HCT116 (cell line): ENCODE results near the gene P4HA2. TPM values are rescaled to one million over a fixed set of nuclear protein-coding genes. Genes with fewer than 3 reads are reported as not detected.

Experiments
- ATAC-seq: fragments of 200-7000 bp; cut with Tn5 transposase; 2 replicates; pipeline ENCODE4 v1.9.1; 2020; ENCODE audit warnings: mild to moderate bottlenecking, moderate library complexity
- BruUV-seq: library from RNA; stranded (reverse); fragments of 400-500 nt; replicated peaks from 2 replicates; lab custom pipeline; 2021; lab: Mats Ljungman, UMichigan
- CTCF ChIA-PET: fragments of 300-600 bp; sonication (Branson Sonifier 250); formaldehyde crosslinking; loops from one replicate; lab custom pipeline; 2021; ENCODE audit warnings: antibody characterized with exemption; lab: Charles Lee
- POLR2A ChIA-PET: fragments of 300-600, 350-600 bp; sonication (Branson Sonifier 250); formaldehyde crosslinking; loops from one replicate; lab custom pipeline; 2021; ENCODE audit warnings: antibody characterized with exemption; lab: Charles Lee
- RAD21 ChIA-PET, 2 experiments: fragments of 300-600 bp; sonication (Branson Sonifier 250); formaldehyde crosslinking; loops; one replicate each; lab custom pipeline; 2023; ENCODE audit warnings: low total read pairs in 2 of 2; ENCODE audit not compliant: uncharacterized antibody in 2 of 2, unreplicated experiment in 2 of 2, low non-redundant PET in 1 of 2; lab: Charles Lee
- DNase-seq: peaks from one replicate; pipeline ENCODE4 v3.0.0-alpha.2; 2010; ENCODE audit warnings: low read depth, low spot score
- H2AFZ ChIP-seq: fragments of 200-600 bp; shearing (Covaris generic), sonication (generic); 2 replicates; pipeline ENCODE4 v1.6.1; 2017; ENCODE audit warnings: low read depth, mixed run types, mixed read lengths, antibody characterized with exemption, low read length; ENCODE audit not compliant: poor library complexity, severe bottlenecking
- H3K27ac ChIP-seq: 2 replicates; pipeline ENCODE4 v1.5.1; 2012; ENCODE audit warnings: low read depth, low read length
- H3K27me3 ChIP-seq: fragments of 200-600 bp; sonication (generic); 2 replicates; pipeline ENCODE4 v1.6.1; 2016; ENCODE audit warnings: mixed run types, low read length, mixed read lengths; ENCODE audit not compliant: insufficient read depth
- H3K36me3 ChIP-seq, 2 experiments: fragments of 200-500 bp in 1 of 2; fragments of 200-600 bp in 1 of 2; sonication (Bioruptor generic) in 1 of 2; sonication (generic) in 1 of 2; 2 replicates each; pipeline versions ENCODE4 v1.5.1 to v1.6.1; 2014 to 2016; ENCODE audit warnings: low read length in 2 of 2, inconsistent platforms in 1 of 2, mixed read lengths in 1 of 2, mixed run types in 1 of 2; ENCODE audit not compliant: insufficient read depth in 2 of 2, control insufficient read depth in 1 of 2
- H3K4me1 ChIP-seq, 2 experiments: fragments of 200-600 bp in 1 of 2; sonication (generic) in 1 of 2; 2 replicates each; pipeline versions ENCODE4 v1.5.1 to v1.6.1; 2012 to 2017; ENCODE audit warnings: low read length in 2 of 2, inconsistent platforms in 1 of 2, mild to moderate bottlenecking in 1 of 2, mixed read lengths in 1 of 2, mixed run types in 1 of 2, moderate library complexity in 1 of 2; ENCODE audit not compliant: insufficient read depth in 2 of 2, control insufficient read depth in 1 of 2
- H3K4me2 ChIP-seq: fragments of 200-600 bp; sonication (generic); 2 replicates; pipeline ENCODE4 v1.6.1; 2017; ENCODE audit warnings: mixed run types, low read length, mixed read lengths
- H3K4me3 ChIP-seq, 2 experiments: fragments of 200-600 bp in 1 of 2; sonication (generic) in 1 of 2; replicated peaks in 1 of 2; 2 replicates each; pipeline ENCODE4 v1.5.1; 2011 to 2016; ENCODE audit warnings: low read length in 2 of 2, control low read depth in 1 of 2, low read depth in 1 of 2, mild to moderate bottlenecking in 1 of 2, mixed read lengths in 1 of 2, mixed run types in 1 of 2
- H3K79me2 ChIP-seq: fragments of 200-600 bp; sonication (generic); 2 replicates; pipeline ENCODE4 v1.6.1; 2017; ENCODE audit warnings: mild to moderate bottlenecking, mixed run types, low read length, moderate library complexity, mixed read lengths; ENCODE audit not compliant: insufficient read depth
- H3K9ac ChIP-seq: fragments of 200-600 bp; sonication (generic); 2 replicates; pipeline ENCODE4 v1.6.1; 2016; ENCODE audit warnings: low read length, mixed read lengths
- H3K9me2 ChIP-seq: fragments of 200-600 bp; sonication (generic), shearing (Covaris generic); 2 replicates; pipeline ENCODE4 v1.6.1; 2017; ENCODE audit warnings: mixed run types, mild to moderate bottlenecking, moderate library complexity; ENCODE audit not compliant: insufficient read depth
- H3K9me3 ChIP-seq, 2 experiments: fragments of 200-500 bp in 1 of 2; fragments of 200-600 bp in 1 of 2; sonication (Bioruptor generic) in 1 of 2; sonication (generic) in 1 of 2; 2 replicates each; pipeline ENCODE4 v1.6.1; 2014 to 2017; ENCODE audit warnings: low read length in 2 of 2, mixed read lengths in 2 of 2, inconsistent platforms in 1 of 2, low read depth in 1 of 2, mild to moderate bottlenecking in 1 of 2, mixed run types in 1 of 2, moderate library complexity in 1 of 2; ENCODE audit not compliant: control insufficient read depth in 1 of 2, insufficient read depth in 1 of 2
- H4K20me1 ChIP-seq: fragments of 200-600 bp; sonication (generic), shearing (Covaris generic); 2 replicates; pipeline ENCODE4 v1.6.1; 2017; ENCODE audit warnings: mixed run types, mild to moderate bottlenecking, moderate library complexity; ENCODE audit not compliant: insufficient read depth
- CBX3 ChIP-seq: IDR thresholded peaks from 2 replicates; pipeline ENCODE4 v1.6.1; 2012; ENCODE audit warnings: low read depth
- CEBPB ChIP-seq: IDR thresholded peaks from 2 replicates; pipeline ENCODE4 v1.6.1; 2012; ENCODE audit warnings: low read depth
- EGR1 ChIP-seq: IDR thresholded peaks from 2 replicates; pipeline ENCODE4 v1.6.1; 2012; ENCODE audit warnings: low read depth
- EZH2 ChIP-seq: fragments of 200-600 bp; sonication (generic); IDR thresholded peaks from 2 replicates; pipeline ENCODE4 v1.6.1; 2017; ENCODE audit warnings: antibody characterized with exemption, mixed run types
- EZH2phosphoT487 ChIP-seq: fragments of 200-600 bp; IDR thresholded peaks from 2 replicates; pipeline ENCODE4 v1.6.1; 2018; ENCODE audit warnings: antibody characterized with exemption, borderline replicate concordance
- JUND ChIP-seq: IDR thresholded peaks from 2 replicates; pipeline ENCODE4 v1.6.1; 2012
- SP1 ChIP-seq: IDR thresholded peaks from 2 replicates; pipeline ENCODE4 v1.6.1; 2012; ENCODE audit warnings: low read depth
- YY1 ChIP-seq: IDR thresholded peaks from 2 replicates; pipeline ENCODE4 v1.6.1; 2011; ENCODE audit warnings: low read length, low read depth, moderate library complexity, mild to moderate bottlenecking; ENCODE audit not compliant: insufficient replicate concordance; ENCODE audit errors: extremely low read depth
- ZBTB33 ChIP-seq: IDR thresholded peaks from 2 replicates; pipeline ENCODE4 v1.6.1; 2011; ENCODE audit warnings: mild to moderate bottlenecking, low read length, moderate library complexity; ENCODE audit not compliant: insufficient replicate concordance; ENCODE audit errors: extremely low read depth
- ZNF274 ChIP-seq: fragments of 200-500 bp; sonication (Bioruptor generic); IDR thresholded peaks from 2 replicates; pipeline ENCODE4 v1.6.1; 2014; ENCODE audit warnings: mild to moderate bottlenecking, low read depth, low read length, inconsistent platforms
- intact Hi-C: fragments of 100-400 bp; cut with micrococcal nuclease; formaldehyde crosslinking; loops from 2 replicates; pipeline ENCODE4 v1.10.0; 2022
- total RNA-seq: library from RNA; stranded (reverse); gene quantifications from one replicate; pipeline ENCODE4 v1.2.1, GENCODE V29; 2021; ENCODE audit not compliant: unreplicated experiment
- TF ChIP-seq, protein P1 (sequence below), 3 experiments: fragments of 200-600 bp in 1 of 3; sonication (generic) in 1 of 3; IDR thresholded peaks in 2 of 3; conservative IDR thresholded peaks in 1 of 3; 2 replicates each; pipeline ENCODE4 v1.5.1; 2012 to 2017; ENCODE audit warnings: low read depth in 2 of 3, low read length in 2 of 3, antibody characterized with exemption in 1 of 3, borderline replicate concordance in 1 of 3, control low read depth in 1 of 3, mild to moderate bottlenecking in 1 of 3, mixed read lengths in 1 of 3, mixed run types in 1 of 3, moderate library complexity in 1 of 3; ENCODE audit not compliant: insufficient read depth in 1 of 3

The P4HA2 gene
- total RNA-seq, 1 experiment from 2014 or later = 29.0 TPM

DNA sequence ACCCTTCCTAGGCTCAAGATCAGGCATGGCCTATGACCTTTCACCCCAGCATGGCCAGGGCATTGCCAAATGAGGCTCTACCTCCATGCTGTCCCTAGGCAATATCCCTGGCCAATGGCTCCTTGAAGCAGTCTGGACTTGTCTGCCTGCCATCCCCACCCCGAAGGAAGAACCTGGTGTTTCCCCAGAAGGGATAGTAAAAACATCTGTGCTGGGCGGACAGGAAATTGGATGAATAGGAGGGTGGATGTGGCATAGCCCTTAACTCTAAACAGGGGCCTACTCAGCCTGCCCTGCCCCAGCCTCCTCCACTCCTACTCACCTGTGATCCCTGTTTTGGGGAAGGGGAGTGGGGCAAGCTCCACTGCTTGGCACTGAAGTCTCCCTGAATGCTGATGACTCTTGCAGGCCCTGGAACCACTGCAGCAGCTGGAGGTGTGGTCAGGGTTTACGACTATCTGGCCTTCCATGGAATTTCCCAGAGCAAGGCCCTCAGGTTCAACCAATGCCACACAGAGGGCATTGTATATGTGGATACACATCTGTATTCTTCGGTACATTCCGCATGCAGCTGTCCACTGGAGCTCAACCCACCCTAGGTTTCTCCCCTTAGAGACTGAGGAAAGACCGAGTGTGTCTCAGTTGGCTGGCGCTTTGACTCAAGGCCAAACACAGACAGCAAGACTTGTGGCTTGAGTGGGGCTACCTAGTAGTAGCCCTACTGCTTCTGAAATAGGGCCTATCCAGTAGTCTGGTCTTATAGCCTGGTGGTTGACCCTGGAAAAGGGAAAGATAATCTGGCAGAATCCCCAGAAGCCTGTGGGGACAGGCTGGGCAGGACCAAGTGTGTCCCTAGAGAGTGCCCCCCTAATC lies 6.4 kb upstream of the P4HA2 start:
- H3K27ac ChIP-seq = no peak overlapping the region
- POLR2A ChIA-PET = no interaction called here
- DNase-seq (no peak), ATAC-seq (no peak)
- H3K9ac ChIP-seq = no peak overlapping the region
- H3K4me3 ChIP-seq = no peak overlapping the region
- no TSS peak for BruUV-seq
- TF ChIP-seq SP1 (no peak), YY1 (no peak), ZNF274 (no peak)
- H3K4me2 ChIP-seq = no peak overlapping the region
- no peaks in the 10 kb centered on the region for H3K36me3 ChIP-seq
- H3K9me2 ChIP-seq = no peaks in the 10 kb centered on the region
- H3K9me3 ChIP-seq = no peaks in the 10 kb centered on the region
- CTCF ChIA-PET = no interaction called here
- H3K27me3 ChIP-seq = no peaks in the 10 kb centered on the region
- no peaks in the 10 kb centered on the region for H3K79me2 ChIP-seq
- no peaks in the 10 kb centered on the region for H3K4me1 ChIP-seq
- RAD21 ChIA-PET = interaction anchor here in 1 of 2 experiments (0.5 kb wide), 1 partner anchor 264 kb away, joined by 4 read pairs; no protein-coding TSS in a partner anchor
- intact Hi-C loops = no loop called here
- H4K20me1 ChIP-seq = no peaks in the 10 kb centered on the region
- H2AFZ ChIP-seq = no peak overlapping the region

GRCh38 chr5:132233081-132233480 lies 5.4 kb upstream of the P4HA2 start:
- no peaks in the 10 kb centered on the region for H3K79me2 ChIP-seq
- intact Hi-C loops = no loop called here
- H3K27ac ChIP-seq = no peak overlapping the region
- POLR2A ChIA-PET = no interaction called here
- no peak overlapping the region for H2AFZ ChIP-seq
- no peaks in the 10 kb centered on the region for H3K9me3 ChIP-seq
- H3K9ac ChIP-seq = no peak overlapping the region
- RAD21 ChIA-PET = no interaction called here
- H4K20me1 ChIP-seq = no peaks in the 10 kb centered on the region
- no peaks in the 10 kb centered on the region for H3K9me2 ChIP-seq
- TF ChIP-seq CEBPB (no peak), ZNF274 (no peak), CBX3 (no peak), EGR1 (no peak), ZBTB33 (no peak), JUND (no peak), EZH2 (no peak), EZH2phosphoT487 (no peak)
- TF ChIP-seq, protein P1, sequence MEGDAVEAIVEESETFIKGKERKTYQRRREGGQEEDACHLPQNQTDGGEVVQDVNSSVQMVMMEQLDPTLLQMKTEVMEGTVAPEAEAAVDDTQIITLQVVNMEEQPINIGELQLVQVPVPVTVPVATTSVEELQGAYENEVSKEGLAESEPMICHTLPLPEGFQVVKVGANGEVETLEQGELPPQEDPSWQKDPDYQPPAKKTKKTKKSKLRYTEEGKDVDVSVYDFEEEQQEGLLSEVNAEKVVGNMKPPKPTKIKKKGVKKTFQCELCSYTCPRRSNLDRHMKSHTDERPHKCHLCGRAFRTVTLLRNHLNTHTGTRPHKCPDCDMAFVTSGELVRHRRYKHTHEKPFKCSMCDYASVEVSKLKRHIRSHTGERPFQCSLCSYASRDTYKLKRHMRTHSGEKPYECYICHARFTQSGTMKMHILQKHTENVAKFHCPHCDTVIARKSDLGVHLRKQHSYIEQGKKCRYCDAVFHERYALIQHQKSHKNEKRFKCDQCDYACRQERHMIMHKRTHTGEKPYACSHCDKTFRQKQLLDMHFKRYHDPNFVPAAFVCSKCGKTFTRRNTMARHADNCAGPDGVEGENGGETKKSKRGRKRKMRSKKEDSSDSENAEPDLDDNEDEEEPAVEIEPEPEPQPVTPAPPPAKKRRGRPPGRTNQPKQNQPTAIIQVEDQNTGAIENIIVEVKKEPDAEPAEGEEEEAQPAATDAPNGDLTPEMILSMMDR (IDR thresholded peaks at IDR 0.05 in 2 of 3, conservative IDR thresholded peaks at IDR 0.05 in 1 of 3; ENCODE audit: borderline replicate concordance in 1 of 3, insufficient read depth in 1 of 3, low read depth in 2 of 3, low read length in 2 of 3) = no peak
- TF ChIP-seq, all 23 proteins: peak for 0
- no peak for DNase-seq
- BruUV-seq = no TSS peak
- Histone ChIP-seq H3K27me3 (no peaks in the 10 kb centered on the region), H3K4me2 (no peak overlapping the region), H3K4me3 (no peak overlapping the region), H3K36me3 (no peaks in the 10 kb centered on the region), H3K4me1 (peaks cover 0 to 8% of the 10 kb centered on the region in 2 experiments; a peak in 2 of 4 replicates)
- CTCF ChIA-PET = no interaction called here
- no peak for ATAC-seq
